VCaP (cell line): ENCODE results near the gene HUS1.

ENCODE experiments used
- H3K27ac ChIP-seq: fragments of 450-650 bp; 2 replicates; pipeline ENCODE4 v1.5.1; 2017
- TF ChIP-seq, protein P1 (sequence below): fragments of 450-650 bp; conservative IDR thresholded peaks from 2 replicates; pipeline ENCODE4 v1.5.1; 2017; ENCODE audit warnings: mild to moderate bottlenecking, moderate library complexity

The HUS1 gene

DNA sequence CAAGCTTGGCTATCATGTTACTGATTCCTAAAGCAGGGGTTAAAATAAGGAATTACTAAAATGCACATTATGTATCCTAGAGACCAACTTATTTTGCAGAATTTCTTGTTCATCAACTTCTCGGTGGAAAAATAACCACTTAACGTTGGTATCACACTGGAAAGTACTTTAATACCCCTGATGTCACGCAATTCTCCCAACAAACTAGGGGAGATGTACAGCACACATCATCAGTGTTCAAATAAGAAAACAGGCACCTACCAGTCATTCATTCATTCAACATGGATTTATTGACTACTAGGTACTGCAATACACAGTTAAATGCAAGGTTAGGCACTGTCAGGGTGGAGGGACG, 648 bp downstream of the HUS1 start:
- H3K27ac ChIP-seq, result peak overlapping the region; percentile 78
- TF ChIP-seq, protein P1, sequence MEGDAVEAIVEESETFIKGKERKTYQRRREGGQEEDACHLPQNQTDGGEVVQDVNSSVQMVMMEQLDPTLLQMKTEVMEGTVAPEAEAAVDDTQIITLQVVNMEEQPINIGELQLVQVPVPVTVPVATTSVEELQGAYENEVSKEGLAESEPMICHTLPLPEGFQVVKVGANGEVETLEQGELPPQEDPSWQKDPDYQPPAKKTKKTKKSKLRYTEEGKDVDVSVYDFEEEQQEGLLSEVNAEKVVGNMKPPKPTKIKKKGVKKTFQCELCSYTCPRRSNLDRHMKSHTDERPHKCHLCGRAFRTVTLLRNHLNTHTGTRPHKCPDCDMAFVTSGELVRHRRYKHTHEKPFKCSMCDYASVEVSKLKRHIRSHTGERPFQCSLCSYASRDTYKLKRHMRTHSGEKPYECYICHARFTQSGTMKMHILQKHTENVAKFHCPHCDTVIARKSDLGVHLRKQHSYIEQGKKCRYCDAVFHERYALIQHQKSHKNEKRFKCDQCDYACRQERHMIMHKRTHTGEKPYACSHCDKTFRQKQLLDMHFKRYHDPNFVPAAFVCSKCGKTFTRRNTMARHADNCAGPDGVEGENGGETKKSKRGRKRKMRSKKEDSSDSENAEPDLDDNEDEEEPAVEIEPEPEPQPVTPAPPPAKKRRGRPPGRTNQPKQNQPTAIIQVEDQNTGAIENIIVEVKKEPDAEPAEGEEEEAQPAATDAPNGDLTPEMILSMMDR, result no peak

DNA sequence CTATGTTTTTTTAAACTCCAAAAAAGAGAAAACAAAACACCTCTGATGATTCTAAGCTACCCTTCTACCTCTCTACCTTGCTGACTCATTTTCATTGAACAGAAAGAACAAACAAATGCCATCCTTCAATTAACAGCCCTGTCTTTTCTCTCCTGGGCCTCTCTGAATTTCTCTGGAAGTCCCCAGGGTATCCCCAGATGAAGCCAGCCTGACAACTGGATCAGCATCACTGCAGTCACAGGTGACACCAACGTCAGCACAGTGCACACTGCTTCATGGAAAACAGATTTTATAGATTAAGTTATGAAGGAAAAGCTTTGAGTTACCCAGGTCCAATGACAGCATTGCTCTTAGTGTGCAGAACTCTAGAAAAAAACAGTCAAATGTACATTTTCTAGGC, 5.7 kb downstream of the HUS1 start:
- TF ChIP-seq, protein P1, result no peak
- H3K27ac ChIP-seq, result no peak overlapping the region

DNA sequence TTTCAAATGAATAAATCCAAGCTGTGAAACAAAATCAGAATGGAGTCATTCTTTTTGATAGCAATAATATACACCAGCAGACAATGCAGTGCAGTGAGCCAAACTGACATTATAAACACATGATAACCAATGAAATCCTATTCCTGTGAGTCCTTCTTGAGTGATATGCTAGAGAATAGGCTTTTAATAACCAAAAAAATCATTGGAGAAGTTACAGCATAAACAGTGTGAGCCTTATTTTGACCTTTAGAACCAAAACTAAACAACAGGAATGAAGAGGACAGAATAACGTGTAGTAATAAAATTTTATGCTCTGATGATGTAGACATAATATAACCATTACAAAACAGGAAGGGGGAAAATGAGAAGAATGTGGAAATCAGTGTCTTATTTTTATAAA, 8.7 kb downstream of the HUS1 start:
- 0 out of 2 replicates have a peak overlapping the region, but pooled peaks have one; percentile 12 for H3K27ac ChIP-seq
- TF ChIP-seq, protein P1, result no peak

DNA sequence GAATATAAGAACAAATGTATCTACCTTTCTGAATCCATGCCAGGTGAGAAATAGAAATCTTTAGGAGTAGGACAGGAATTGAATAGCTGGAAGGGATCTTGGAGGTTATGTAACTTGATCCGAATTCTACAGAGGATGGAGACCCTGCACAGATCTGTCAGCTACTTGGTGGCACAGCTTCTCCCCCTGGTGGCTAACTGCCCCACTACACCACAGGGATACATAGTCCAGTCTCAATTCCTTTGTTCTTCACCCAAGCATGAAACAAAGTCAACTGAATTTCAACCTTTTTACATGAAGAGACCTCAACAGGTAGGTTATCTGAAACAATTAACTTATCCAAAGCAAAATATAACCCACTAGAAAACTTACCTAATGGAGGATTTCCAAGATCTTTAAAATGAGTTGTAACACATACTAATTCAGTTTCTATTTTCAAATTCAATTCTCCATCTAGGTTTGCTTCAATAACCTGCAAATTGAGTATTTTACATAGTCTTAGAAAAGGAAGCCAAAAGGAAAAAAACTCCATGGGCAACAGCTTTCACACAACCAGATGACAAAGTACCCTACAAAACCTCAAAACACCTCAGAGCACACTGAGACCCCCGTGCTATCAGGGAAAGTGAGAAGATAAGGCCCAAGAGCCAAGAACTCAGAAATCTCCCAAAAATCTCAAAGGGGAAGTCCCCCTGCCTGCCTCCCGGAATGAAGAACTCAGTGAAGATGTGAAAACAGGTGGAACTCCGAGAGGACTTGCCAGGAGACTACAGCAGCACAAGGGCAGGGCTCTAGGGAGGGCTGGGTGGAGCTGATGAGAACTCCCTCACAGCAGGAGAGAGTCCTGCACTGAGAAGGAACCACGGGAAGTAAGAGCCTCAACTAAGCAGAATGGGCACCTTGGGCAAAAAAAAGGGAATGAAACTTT, 10.3 kb downstream of the HUS1 start:
- TF ChIP-seq, protein P1, result peak; percentile 97

DNA sequence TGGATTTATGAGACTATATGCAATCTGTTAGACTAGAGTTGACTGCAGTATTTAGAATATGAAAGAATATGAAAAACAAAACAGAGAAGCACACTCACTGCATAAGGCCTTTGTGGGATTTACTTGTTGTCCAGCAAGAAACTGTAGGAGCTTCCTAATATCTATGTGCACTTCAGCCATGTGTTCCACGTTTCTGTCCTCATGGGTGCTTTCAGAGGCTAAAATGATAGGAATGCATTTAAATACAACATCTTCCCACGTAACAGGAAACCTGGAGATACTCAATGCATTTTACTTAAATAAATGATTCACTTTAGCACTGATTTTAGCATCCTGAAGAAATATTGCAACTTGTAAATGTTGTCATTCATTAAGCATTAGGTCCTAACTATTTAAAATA, 11.7 kb downstream of the HUS1 start:
- TF ChIP-seq, protein P1, result no peak
- no peak overlapping the region for H3K27ac ChIP-seq

More for the DNA sequence above, 10.3 kb downstream of the HUS1 start:
- H3K27ac ChIP-seq, result peak overlapping the region; percentile 12; the same call in 1 of the 2 replicates

DNA sequence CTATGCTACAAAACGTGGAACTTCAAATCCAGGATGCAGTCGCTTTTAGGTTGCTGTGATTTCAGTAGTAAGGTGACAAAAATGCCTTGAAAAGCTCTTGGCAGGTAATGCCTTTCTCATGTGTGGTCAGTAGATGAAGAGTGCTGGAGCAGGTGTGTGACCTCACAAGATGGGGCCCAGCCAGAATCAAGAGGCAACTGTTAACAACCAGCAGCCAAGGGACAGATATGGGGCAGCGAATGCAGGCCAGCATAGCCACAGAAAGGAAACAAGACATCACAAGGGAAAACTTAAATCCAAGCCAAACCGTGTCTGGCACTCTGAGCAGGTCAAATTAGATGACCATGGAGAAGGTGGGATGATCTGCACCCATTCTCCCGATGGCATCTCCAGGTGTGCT, 12.3 kb downstream of the HUS1 start:
- TF ChIP-seq, protein P1, result no peak
- H3K27ac ChIP-seq, result no peak overlapping the region

DNA sequence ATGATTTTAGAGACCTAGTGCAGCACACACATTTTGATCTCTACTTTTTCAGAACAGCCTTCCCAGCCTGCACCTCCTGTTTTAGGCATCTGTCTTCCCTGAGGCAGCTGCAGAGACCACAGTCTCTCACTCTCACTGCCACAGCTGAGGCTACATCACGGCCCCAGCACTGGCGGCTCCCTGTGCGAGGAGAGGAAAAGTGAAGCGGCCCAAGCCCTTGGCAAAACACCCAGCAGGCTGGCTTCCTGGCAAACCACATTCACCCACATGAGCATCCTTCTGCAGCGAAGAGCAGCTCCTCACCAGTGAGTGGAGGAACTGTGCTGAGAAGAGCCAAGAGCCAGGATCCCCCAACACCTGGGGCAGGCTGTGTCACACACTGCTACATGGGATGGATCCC, 14.0 kb downstream of the HUS1 start:
- TF ChIP-seq, protein P1, result no peak
- no peak overlapping the region for H3K27ac ChIP-seq
